TTC549 (cell line): Measurements from ENCODE around the gene UBASH3B.

ENCODE experiments used
- FAIRE-seq: peaks from 2 replicates; lab custom pipeline; 2012; peaks lifted over from hg19 to GRCh38; lab: Jason Lieb, UNC

The UBASH3B gene

DNA sequence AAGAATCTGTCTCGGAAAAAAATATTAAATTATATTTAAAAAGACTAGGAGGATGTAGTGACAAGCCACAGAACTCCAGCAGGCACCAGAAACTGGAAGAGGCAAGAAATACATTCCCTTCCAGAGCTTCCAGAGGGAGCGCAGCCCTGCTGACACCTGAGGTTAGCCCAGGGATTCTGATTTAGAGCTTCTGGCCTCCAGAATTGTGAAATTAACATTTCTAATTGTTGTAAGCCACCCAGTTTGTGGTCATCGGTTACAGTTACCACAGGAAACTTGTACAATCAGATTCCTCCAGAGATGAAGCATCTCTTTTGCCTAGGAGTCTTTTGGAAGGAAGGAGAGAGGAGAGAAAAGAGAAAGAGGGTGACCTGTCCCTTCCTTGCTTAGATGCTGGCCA lies 6.4 kb upstream of the UBASH3B start:
- no peak for FAIRE-seq

DNA sequence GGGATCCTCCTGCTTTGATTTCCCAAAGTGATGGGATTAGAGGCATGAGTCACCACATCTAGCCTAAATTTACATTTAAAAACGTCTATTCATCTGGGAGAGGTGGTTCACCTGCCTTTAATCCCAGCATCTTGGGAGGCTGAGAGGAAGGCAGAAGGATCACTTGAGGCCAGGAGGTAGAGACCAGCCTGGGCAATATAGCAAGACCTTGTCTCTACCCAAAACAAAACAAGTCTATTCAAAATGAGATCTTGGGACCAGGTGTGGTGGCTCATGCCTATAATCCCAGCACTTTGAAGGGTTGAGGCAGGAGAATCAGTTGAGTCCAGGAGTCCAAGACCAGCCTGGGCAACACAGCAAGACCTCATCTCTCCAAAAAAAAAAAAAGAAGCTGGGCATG lies 4.9 kb upstream of the UBASH3B start:
- FAIRE-seq = no peak

DNA sequence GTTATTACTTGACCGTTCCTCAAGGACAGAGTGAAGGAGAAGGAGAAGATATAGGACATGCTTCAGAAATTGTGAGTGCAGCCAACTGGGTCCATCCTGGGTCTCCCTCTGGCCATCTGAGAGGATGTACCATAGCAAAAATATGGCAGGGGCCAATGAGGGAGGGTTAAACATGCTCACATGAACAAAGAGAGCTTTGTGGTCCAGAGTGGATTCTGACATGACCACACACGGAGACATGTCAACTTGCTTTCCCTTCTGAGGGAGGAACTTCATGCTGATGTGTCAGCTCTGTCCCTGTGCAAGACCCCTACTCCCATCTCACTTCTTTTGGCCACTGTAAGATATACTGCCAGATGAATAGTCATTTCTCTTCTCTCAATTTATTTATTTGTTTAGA lies 3.0 kb upstream of the UBASH3B start:
- FAIRE-seq = no peak

GRCh38 chr11:122653916-122654585 lies 1.5 kb upstream of the UBASH3B start:
- FAIRE-seq = no peak

- no peak for FAIRE-seq
Observed at GRCh38 chr11:122656073-122656630, 630 bp downstream of the UBASH3B start.

- no peak for FAIRE-seq
Observed at GRCh38 chr11:122656631-122657101, 1.1 kb downstream of the UBASH3B start.

- no peak for FAIRE-seq
Observed at GRCh38 chr11:122659676-122660554, 4.4 kb downstream of the UBASH3B start.

GRCh38 chr11:122661182-122661945 lies 5.8 kb downstream of the UBASH3B start:
- no peak for FAIRE-seq

GRCh38 chr11:122663056-122663740 lies 7.7 kb downstream of the UBASH3B start:
- FAIRE-seq = no peak

GRCh38 chr11:122663764-122664163 lies 8.2 kb downstream of the UBASH3B start:
- no peak for FAIRE-seq

- FAIRE-seq = no peak
Observed at GRCh38 chr11:122664188-122664587, 8.7 kb downstream of the UBASH3B start.

DNA sequence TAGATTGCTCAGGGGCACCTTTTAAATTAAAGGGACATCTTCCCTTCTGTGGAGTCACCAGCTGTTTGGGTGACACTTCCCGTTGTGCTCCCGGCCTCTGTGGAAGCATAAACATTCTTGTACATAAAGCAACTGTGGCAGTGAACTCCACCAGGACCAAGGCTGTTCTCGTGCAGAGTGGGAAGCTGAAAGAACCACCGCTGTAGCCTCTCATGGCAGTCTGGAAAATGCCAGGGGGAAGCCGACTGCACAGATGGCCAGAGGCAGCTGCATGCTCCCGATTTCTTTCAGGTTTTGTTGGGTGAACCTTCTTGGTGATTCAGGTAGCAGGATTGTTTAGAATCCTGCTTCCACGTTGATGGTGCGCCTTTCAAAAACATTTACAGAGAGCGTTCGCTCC lies 10.3 kb downstream of the UBASH3B start:
- no peak for FAIRE-seq

- FAIRE-seq = no peak
Observed at GRCh38 chr11:122666743-122667142, 11.2 kb downstream of the UBASH3B start.

GRCh38 chr11:122668562-122669090 lies 13.1 kb downstream of the UBASH3B start:
- no peak for FAIRE-seq

- FAIRE-seq = no peak
Observed at GRCh38 chr11:122670131-122670530, 14.6 kb downstream of the UBASH3B start.

GRCh38 chr11:122671400-122671891 lies 15.9 kb downstream of the UBASH3B start:
- FAIRE-seq = no peak

DNA sequence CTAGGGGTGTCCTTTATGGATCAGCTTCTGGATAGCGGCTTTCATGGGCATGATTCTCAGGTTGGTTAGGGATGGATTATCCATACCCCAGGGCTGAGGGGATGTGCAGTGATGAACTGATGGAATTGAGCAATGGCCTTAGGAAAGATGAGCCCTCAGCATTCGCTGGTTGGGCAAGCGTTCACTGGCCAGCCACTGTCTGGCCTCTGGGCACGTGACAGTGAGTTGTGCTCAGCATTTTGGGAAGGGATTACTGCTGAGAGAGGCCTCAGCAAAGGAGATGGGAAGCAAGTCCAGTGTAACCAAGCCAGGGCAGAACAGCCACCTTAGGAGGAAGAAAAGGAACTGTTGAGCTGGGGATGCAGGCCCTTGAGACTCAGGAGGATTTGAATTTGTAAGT lies 17.4 kb downstream of the UBASH3B start:
- no peak for FAIRE-seq

GRCh38 chr11:122673701-122674100 lies 18.2 kb downstream of the UBASH3B start:
- FAIRE-seq = no peak

GRCh38 chr11:122676638-122677037 lies 21.1 kb downstream of the UBASH3B start:
- no peak for FAIRE-seq

- no peak for FAIRE-seq
Observed at GRCh38 chr11:122677256-122677655, 21.7 kb downstream of the UBASH3B start.

GRCh38 chr11:122678406-122678805 lies 22.9 kb downstream of the UBASH3B start:
- no peak for FAIRE-seq
